ENCODE results near the gene UCK2.

UCK2 gene

GRCh38 chr1:165857046-165857801 is 29.8 kb downstream of the UCK2 start:
- no peak for DNase-seq

GRCh38 chr1:165858364-165858823 is 31.0 kb downstream of the UCK2 start:
- no peak for DNase-seq

- no peak for DNase-seq
Observed at GRCh38 chr1:165858967-165859845, 31.8 kb downstream of the UCK2 start.

- DNase-seq: no peak
Observed at GRCh38 chr1:165860065-165860464, 32.7 kb downstream of the UCK2 start.

- DNase-seq: no peak
Observed at GRCh38 chr1:165861911-165862310, 34.5 kb downstream of the UCK2 start.

- no peak for DNase-seq
Observed at GRCh38 chr1:165862448-165862847, 35.0 kb downstream of the UCK2 start.

- DNase-seq: no peak
Observed at GRCh38 chr1:165863346-165863745, 35.9 kb downstream of the UCK2 start.

- no peak for DNase-seq
Observed at GRCh38 chr1:165865633-165866340, 38.4 kb downstream of the UCK2 start.

GRCh38 chr1:165869343-165869742 is 41.9 kb downstream of the UCK2 start:
- no peak for DNase-seq

- DNase-seq: no peak
Observed at GRCh38 chr1:165871311-165872067, 44.1 kb downstream of the UCK2 start.

- no peak for DNase-seq
Observed at GRCh38 chr1:165873481-165873880, 46.1 kb downstream of the UCK2 start.

- no peak for DNase-seq
Observed at GRCh38 chr1:165874643-165875042, 47.2 kb downstream of the UCK2 start.

GRCh38 chr1:165875171-165875570 is 47.8 kb downstream of the UCK2 start:
- DNase-seq: no peak

- DNase-seq: no peak
Observed at GRCh38 chr1:165875604-165876003, 48.2 kb downstream of the UCK2 start.

GRCh38 chr1:165876121-165876520 is 48.7 kb downstream of the UCK2 start:
- DNase-seq: no peak

- no peak for DNase-seq
Observed at GRCh38 chr1:165877411-165877810, 50.0 kb downstream of the UCK2 start.

- DNase-seq: no peak
Observed at GRCh38 chr1:165877940-165878556, 50.6 kb downstream of the UCK2 start.

- DNase-seq: no peak
Observed at GRCh38 chr1:165879946-165880345, 52.5 kb downstream of the UCK2 start.

GRCh38 chr1:165880993-165881392 is 53.6 kb downstream of the UCK2 start:
- no peak for DNase-seq

GRCh38 chr1:165882168-165882837 is 54.9 kb downstream of the UCK2 start:
- no peak for DNase-seq

GRCh38 chr1:165883056-165883455 is 55.6 kb downstream of the UCK2 start:
- DNase-seq: peak; percentile 26
